Muscle of arm (tissue), 12 donors: Measurements from ENCODE around the gene BCAM. TPM values are rescaled to one million over a fixed set of nuclear protein-coding genes. Genes with fewer than 3 reads are reported as not detected.
A peak's percentile ranks its signal among the peaks of the same experiment; 100 is the strongest.

Experiments
- DNase-seq: peaks from one replicate; pipeline ENCODE4 v3.0.0-alpha.2; 2013
- polyA plus RNA-seq, 12 donors: library from polyadenylated mRNA; unstranded; fragments of 120-200 nt; gene quantifications; one replicate each; pipeline ENCODE4 v1.2.1, GENCODE V29; 2013; ENCODE audit not compliant: insufficient read length in 12 of 12

The BCAM gene
- polyA plus RNA-seq, 12 donors = 113 to 274 (median 169) TPM; not detected in 1

- no peak for DNase-seq
These were observed 25.4 kb upstream of the BCAM start for GRCh38 chr19:44783545-44783944.

- no peak for DNase-seq
These were observed 23.6 kb upstream of the BCAM start for GRCh38 chr19:44785271-44785670.

- no peak for DNase-seq
These were observed 22.9 kb upstream of the BCAM start for GRCh38 chr19:44785993-44786392.

- DNase-seq = no peak
These were observed 19.9 kb upstream of the BCAM start for GRCh38 chr19:44788971-44789370.

- no peak for DNase-seq
These were observed 18.9 kb upstream of the BCAM start for GRCh38 chr19:44789943-44790483.

- no peak for DNase-seq
These were observed 16.6 kb upstream of the BCAM start for GRCh38 chr19:44792281-44792680.

GRCh38 chr19:44794610-44795009, 14.3 kb upstream of the BCAM start:
- no peak for DNase-seq

GRCh38 chr19:44795398-44795987, 13.4 kb upstream of the BCAM start:
- DNase-seq = no peak

GRCh38 chr19:44796701-44797115, 12.2 kb upstream of the BCAM start:
- no peak for DNase-seq

- DNase-seq = no peak
These were observed 9.1 kb upstream of the BCAM start for GRCh38 chr19:44799627-44800346.

GRCh38 chr19:44800461-44800860, 8.4 kb upstream of the BCAM start:
- peak; percentile 79 for DNase-seq

- DNase-seq = no peak
These were observed 5.2 kb upstream of the BCAM start for GRCh38 chr19:44803442-44804428.

GRCh38 chr19:44806291-44806690, 2.6 kb upstream of the BCAM start:
- no peak for DNase-seq

GRCh38 chr19:44807162-44807561, 1.7 kb upstream of the BCAM start:
- no peak for DNase-seq

GRCh38 chr19:44807652-44808462, 1.0 kb upstream of the BCAM start:
- DNase-seq = no peak

GRCh38 chr19:44809577-44810233, 802 bp downstream of the BCAM start:
- DNase-seq = no peak

GRCh38 chr19:44810234-44811121, 1.6 kb downstream of the BCAM start:
- DNase-seq = no peak

- DNase-seq = no peak
These were observed 2.2 kb downstream of the BCAM start for GRCh38 chr19:44811122-44811419.

GRCh38 chr19:44812142-44812718, 3.3 kb downstream of the BCAM start:
- no peak for DNase-seq
